Adrenal gland (tissue), 5 donors: ENCODE results near the gene PARD3B.

Source experiments
- POLR2A ChIP-seq, 2 donors: fragments of 450-650 bp; IDR thresholded peaks; one replicate each; pipeline ENCODE4 v1.6.1; 2017; ENCODE audit warnings: antibody characterized with exemption in 2 of 2, mild to moderate bottlenecking in 2 of 2, moderate library complexity in 1 of 2
- TF ChIP-seq, protein P1 (sequence below), 6 experiments: fragments of 450-650 bp in 4 of 6; fragments of 200-600 bp in 2 of 6; sonication (generic) in 1 of 6; IDR thresholded peaks; 1 replicate in 5 of 6; 2 replicates in 1 of 6; pipeline versions ENCODE4 v1.5.1 to v1.8.0; 2016 to 2021; ENCODE audit warnings: antibody characterized with exemption in 6 of 6, mild to moderate bottlenecking in 2 of 6, moderate library complexity in 1 of 6
- donor health status: DM: no; HTN: no; CAD: no.

DNA sequence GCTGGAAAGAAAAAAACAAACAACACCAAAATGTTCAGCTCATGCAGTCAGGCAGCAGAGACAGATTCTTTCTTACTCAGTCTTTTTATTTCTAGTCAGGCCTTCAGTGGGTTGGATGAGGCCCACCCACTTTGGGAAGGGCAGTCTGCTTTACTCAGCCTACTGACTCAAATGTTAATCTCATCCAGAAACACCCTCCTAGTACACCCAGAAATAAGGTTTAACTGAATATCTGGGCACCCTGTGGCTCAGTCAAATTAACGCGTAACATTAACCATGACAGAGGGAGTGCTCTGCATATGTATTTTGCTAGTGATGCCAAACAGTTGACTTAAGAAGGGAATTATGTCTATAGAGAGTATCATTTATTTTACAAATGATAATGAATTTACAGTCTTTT lies 401.6 kb downstream of the PARD3B start:
- TF ChIP-seq, protein P1, sequence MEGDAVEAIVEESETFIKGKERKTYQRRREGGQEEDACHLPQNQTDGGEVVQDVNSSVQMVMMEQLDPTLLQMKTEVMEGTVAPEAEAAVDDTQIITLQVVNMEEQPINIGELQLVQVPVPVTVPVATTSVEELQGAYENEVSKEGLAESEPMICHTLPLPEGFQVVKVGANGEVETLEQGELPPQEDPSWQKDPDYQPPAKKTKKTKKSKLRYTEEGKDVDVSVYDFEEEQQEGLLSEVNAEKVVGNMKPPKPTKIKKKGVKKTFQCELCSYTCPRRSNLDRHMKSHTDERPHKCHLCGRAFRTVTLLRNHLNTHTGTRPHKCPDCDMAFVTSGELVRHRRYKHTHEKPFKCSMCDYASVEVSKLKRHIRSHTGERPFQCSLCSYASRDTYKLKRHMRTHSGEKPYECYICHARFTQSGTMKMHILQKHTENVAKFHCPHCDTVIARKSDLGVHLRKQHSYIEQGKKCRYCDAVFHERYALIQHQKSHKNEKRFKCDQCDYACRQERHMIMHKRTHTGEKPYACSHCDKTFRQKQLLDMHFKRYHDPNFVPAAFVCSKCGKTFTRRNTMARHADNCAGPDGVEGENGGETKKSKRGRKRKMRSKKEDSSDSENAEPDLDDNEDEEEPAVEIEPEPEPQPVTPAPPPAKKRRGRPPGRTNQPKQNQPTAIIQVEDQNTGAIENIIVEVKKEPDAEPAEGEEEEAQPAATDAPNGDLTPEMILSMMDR (IDR thresholded peaks at IDR 0.05) = no peak
- TF ChIP-seq POLR2A (IDR thresholded peaks at IDR 0.05) = no peak
